MG63 (cell line): Measurements from ENCODE around the gene HIP1. TPM values are rescaled to one million over a fixed set of nuclear protein-coding genes. Genes with fewer than 3 reads are reported as not detected.
"Not testable (repeated sequence)": the region's sequence is repeated elsewhere in the genome, so short reads cannot be mapped to it uniquely, and the experiment has no call there.

Experiments used
- DNase-seq: peaks from one replicate; pipeline ENCODE4 v3.0.0-alpha.2; 2020
- H3K27me3 ChIP-seq: fragments of 250-450 bp; sonication (Bioruptor Pico); 2 replicates; pipeline ENCODE4 v1.5.1; 2020; ENCODE audit warnings: mild to moderate bottlenecking, moderate library complexity
- H3K36me3 ChIP-seq: fragments of 250-450 bp; sonication (Bioruptor Pico); 2 replicates; pipeline ENCODE4 v1.5.1; 2020; ENCODE audit warnings: mild to moderate bottlenecking, moderate library complexity
- H3K4me3 ChIP-seq: fragments of 250-450 bp; sonication (Bioruptor Pico); 2 replicates; pipeline ENCODE4 v1.5.1; 2020; ENCODE audit warnings: mild to moderate bottlenecking, moderate library complexity
- H3K9me3 ChIP-seq: fragments of 250-450 bp; sonication (Bioruptor Pico); 2 replicates; pipeline ENCODE4 v1.5.1; 2020; ENCODE audit warnings: mild to moderate bottlenecking, moderate library complexity
- total RNA-seq: library from RNA; depleted of rRNA; stranded (reverse); fragments of >200 nt; shearing (Covaris generic); gene quantifications from 2 replicates; pipeline ENCODE4 v1.2.3, GENCODE V29; 2014; ENCODE audit warnings: low replicate concordance

Gene HIP1
- total RNA-seq, 1 experiment from 2014 or later = 5.2 TPM

DNA sequence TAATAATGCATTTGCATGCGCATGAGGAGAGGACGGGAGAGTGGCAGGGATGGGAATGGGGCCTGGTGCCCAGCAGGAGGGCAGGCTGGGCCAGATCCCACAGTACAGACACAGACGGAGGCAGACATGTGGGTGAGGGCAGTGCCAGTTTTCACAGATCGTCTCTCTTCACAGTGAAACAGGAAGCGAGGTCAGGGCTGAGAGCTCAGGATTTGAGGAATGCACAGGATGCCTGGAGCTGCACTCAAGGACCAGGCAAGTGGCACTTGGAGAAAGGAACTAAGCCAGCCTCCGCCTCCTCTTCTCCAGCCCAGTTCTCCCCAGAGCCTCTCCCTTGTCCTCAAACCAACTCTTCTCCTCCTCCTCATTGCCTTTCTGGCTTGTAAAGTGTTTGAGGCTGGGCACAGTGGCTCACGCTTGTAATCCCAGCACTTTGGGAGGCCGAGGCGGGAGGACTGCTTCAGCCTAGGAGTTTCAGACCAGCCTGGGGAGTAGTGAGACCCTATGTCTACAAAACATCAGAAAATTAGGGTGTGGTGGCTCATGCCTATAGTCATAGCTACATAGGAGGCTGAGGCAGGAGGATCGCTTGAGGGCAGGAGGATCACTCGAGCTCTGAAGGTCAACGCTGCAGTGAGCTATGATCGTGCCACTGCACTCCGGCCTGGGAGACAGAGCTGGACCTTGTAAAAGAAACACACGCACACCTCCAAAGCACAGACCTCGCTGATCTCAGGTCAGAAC, 115.2 kb downstream of the HIP1 start:
- Histone ChIP-seq H3K4me3 (no peak overlapping the region), H3K36me3 (no peaks in the 10 kb centered on the region), H3K27me3 (no peaks in the 10 kb centered on the region), H3K9me3 (peaks cover 7% of the 10 kb centered on the region; the same call in 1 of the 2 replicates)
- DNase-seq = peak; percentile 26

DNA sequence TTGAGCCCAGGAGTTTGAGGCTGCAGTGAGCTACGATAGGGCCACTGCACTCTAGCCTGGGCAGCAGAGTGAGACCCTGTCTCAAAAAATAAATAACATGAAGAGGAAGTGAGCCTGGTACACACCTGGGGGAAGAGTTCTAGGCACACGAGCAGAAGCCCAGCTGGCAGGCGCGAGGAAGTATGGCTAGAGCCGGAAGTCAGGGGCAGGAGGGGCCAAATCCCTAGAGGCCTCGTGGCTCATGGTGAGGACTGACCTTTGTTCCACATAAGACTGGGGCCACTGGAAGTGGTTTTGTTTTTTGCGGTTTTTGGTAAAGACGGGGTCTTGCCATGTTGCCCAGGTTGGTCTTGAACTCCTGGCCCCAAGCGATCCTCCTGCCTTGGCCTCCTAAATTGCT, 117.6 kb downstream of the HIP1 start:
- Histone ChIP-seq H3K9me3 (no peaks in the 10 kb centered on the region), H3K36me3 (no peaks in the 10 kb centered on the region), H3K4me3 (no peak overlapping the region), H3K27me3 (no peaks in the 10 kb centered on the region)
- DNase-seq = no peak

DNA sequence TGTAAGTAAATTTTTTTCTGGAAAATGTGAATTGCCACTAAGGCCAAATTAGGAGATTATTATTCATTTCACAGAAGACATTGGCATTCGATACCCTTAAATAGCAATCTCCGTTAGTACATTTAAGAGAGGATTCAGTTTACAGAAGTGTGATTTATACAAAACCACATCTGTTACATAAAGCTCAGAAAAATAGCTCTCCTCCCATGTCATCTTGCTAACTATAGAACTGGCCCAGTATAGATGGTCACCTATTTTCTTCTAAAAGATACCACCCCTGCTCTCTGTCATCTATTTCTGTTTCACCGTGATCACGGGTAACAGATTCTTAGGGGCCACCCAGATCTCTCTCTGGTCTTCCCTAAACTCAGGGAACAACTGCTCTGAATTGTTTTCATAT, 119.1 kb downstream of the HIP1 start:
- no peaks in the 10 kb centered on the region for H3K9me3 ChIP-seq
- no peaks in the 10 kb centered on the region for H3K27me3 ChIP-seq
- DNase-seq = no peak
- no peaks in the 10 kb centered on the region for H3K36me3 ChIP-seq
- H3K4me3 ChIP-seq = no peak overlapping the region

DNA sequence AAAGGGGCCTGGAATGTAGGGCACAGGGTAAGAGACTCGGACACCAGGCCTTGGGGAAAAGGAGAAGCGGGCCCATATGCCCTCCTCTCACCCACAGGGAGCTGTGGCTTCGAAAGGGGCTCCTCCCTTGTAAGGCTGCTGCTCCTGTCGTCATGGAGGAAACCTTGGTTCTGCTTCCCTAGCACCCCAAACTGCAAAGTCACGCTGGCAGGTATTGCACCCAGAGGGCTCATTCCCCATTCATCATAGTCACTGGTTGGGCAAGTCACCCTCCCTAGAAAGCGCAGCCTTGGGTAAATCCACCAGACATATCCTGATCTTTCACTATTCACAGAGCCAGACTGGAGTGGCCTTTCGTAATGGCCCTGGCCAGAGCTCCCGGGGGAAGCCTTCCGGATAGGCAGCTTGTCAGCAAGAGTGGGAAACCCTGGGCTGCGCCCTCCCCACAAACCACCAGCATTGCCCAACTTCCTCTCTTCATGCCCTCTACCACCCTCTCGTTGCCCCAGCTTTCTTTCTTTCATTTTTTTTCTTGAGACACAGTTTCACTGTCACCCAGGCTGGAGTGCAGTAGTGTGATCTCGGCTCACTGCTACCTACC, 121.0 kb downstream of the HIP1 start:
- no peak overlapping the region for H3K4me3 ChIP-seq
- H3K36me3 ChIP-seq = no peaks in the 10 kb centered on the region
- no peak for DNase-seq
- H3K9me3 ChIP-seq = no peaks in the 10 kb centered on the region
- no peaks in the 10 kb centered on the region for H3K27me3 ChIP-seq

DNA sequence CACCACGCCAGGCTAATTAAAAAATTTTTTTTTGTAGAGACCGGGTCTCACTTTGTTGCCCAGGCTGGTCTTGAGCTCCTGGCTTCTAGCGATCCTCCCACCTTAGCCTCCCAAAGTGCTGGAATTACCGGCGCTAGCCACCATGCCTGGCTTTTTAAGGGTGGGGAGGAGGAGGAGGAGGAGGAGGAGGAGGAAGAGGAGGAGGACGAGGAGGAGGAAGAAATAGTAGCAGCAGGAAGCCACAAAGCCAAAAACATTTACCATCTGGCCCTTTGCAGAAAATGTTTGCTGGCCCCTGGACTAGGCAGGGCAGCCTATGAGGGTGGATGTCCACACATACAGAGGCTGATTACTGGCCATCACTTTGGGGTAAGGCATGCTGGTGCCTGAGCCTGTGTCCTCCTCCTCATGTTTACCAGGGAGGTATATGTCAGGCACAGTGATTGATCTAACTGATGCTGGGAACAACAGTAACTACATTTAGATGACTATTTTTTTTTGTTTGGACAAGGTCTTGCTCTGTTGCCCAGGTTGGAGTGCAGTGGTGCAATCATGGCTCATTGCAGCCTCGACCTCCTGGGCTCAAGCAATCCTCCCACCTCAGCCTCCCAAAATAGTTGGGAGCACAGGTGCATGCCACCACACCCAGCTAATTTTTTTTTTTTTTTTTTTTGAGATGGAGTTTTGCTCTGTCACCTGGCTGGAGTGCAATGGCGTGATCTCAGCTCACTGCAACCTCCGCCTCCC, 122.1 kb downstream of the HIP1 start:
- no peak for DNase-seq
- no peaks in the 10 kb centered on the region for H3K36me3 ChIP-seq
- H3K9me3 ChIP-seq = no peaks in the 10 kb centered on the region
- H3K27me3 ChIP-seq = no peaks in the 10 kb centered on the region
- H3K4me3 ChIP-seq = no peak overlapping the region

DNA sequence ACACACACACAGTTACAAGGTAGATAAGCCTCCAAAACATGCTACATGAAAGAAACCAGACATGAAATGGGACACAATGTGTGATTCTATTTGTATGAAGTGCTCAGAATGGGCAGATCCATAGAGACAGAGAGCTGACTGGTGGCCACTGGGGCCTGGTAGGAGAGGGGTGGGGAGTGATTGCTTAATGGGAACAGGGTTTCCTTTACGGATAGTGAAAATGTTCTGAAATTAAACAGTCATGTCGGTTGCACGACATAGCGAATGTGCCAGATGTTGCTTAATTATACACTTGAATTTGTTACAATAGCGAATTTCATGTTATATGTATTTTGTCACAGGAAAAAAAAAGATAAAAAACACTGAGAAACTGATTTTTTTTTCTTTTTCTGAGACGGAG, 124.3 kb downstream of the HIP1 start:
- no peaks in the 10 kb centered on the region for H3K9me3 ChIP-seq
- no peak overlapping the region for H3K4me3 ChIP-seq
- no peaks in the 10 kb centered on the region for H3K27me3 ChIP-seq
- DNase-seq = no peak
- H3K36me3 ChIP-seq = no peaks in the 10 kb centered on the region

DNA sequence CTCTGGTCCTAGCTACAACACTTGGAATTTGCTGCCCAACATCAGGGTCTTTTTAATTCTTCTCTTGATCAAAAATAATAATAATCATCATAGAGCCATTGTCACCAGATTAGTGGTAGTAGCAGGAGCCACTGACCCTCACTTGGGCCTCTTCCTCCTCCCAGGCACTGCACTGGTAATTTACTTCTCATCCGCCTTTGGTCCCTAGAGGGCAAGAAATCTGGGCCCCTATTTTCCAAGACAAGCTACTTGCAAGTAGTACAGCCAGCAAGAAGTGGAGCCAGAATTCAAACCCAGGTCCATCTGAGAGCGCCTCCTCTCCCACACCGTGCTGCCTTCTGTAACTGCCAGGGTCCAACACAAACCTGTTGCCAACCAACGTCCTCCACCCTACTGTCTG, 125.4 kb downstream of the HIP1 start:
- no peaks in the 10 kb centered on the region for H3K9me3 ChIP-seq
- H3K4me3 ChIP-seq = no peak overlapping the region
- DNase-seq = no peak

DNA sequence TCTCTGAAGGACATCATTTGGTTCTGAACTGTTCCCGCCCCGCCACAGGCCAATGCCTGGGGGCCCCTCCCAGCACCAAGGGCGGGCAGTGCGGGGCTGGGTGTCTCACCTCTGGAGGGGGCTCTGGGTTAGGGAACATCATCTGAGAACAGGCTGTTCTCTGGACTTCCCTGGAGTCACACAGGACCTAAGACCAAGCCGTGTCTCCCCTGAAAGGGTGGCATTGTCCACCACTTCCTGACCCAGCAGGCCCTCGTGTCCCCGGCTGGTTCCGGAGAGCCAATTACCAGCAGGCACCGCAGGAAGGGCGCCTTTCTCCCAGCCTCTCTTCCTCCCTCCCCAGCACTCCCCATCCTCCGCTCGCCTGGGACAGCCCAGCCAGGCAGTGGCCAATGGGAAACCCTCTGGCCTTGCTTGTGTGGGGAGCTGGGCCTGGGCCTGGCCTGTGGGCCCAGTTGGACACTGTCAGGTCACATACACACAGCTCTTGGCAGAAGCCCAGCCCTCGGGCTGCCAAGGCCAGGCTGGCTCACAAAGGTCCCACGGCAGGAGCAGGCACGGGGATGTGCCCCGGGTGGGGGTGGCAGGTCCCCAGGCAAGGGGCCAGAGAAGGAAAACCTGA, 127.1 kb downstream of the HIP1 start:
- no peak for DNase-seq
- Histone ChIP-seq H3K9me3 (no peaks in the 10 kb centered on the region), H3K36me3 (no peaks in the 10 kb centered on the region), H3K4me3 (no peak overlapping the region), H3K27me3 (no peaks in the 10 kb centered on the region)

More for the DNA sequence above, 125.4 kb downstream of the HIP1 start:
- Histone ChIP-seq H3K36me3 (no peaks in the 10 kb centered on the region), H3K27me3 (no peaks in the 10 kb centered on the region)

DNA sequence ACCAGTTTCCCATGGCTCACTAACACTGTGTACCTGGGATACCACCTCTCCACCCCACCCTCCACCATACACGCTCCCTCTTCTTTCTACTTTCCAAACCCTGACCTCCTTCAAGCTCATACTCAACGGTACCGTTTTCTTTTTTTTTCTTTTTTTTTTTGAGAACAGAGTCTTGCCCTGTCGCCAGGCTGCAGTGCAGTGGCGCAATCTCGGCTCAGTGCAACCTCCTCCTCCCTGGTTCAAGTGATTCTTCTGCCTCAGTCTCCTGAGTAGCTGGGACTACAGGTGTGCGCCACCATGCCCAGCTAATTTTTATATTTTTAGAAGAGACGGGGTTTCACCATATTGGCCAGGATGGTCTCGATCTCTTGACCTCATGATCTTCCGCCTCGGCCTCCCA, 129.3 kb downstream of the HIP1 start:
- H3K27me3 ChIP-seq, DNase-seq, H3K4me3 ChIP-seq, H3K9me3 ChIP-seq, H3K36me3 ChIP-seq: not testable (repeated sequence)

DNA sequence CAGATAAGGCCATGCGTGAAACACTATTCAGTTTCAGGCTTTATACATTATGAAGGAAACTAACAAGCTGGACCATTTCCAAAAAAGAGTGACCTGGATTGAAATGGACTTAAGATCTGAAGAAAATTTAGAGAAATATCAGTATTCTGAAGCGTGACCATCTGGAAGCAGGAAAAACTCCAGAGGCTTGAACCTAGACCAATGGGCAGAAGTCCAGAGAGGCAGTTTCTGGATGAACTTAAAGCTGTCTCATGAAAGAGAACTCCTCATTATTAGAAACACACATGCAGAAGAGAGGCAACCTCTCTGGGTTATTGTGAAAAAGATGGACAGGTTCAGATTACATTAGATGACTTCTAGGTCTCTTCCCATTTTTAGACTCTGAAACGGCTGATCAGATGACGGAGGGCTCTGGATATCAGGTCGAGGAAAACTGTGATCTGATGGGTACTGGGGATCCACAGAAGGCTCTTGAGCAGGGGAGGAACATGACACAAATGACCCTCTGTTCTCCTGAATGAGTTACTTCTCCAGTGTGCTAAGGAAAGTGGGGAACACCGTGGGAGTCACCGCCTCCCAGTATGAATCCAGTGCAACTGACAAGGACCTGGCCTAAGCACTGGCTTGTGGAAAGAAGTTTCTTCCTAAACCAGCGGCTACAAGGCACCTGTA, 130.2 kb downstream of the HIP1 start:
- no peaks in the 10 kb centered on the region for H3K36me3 ChIP-seq
- DNase-seq = no peak
- no peak overlapping the region for H3K4me3 ChIP-seq
- H3K9me3 ChIP-seq = no peaks in the 10 kb centered on the region
- no peaks in the 10 kb centered on the region for H3K27me3 ChIP-seq

DNA sequence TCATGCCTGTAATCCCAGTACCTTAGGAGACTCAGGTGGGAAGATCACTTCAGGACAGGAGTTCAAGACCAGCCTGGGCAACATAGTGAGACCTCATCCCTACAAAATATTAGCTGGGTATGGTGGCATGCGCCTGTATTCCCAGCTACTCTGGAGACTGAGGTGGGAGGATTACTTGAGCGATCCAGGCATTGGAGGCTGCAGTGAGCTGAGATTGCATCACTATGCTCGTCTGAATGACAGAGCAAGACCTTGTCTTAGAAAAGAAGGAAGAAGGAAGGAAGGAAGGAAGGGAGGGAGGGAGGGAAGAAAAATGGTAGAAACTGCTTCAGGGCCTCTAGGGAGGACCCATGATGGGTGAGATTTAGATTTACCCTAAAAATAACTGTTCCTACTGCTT, 134.3 kb downstream of the HIP1 start:
- H3K4me3 ChIP-seq = no peak overlapping the region
- no peaks in the 10 kb centered on the region for H3K36me3 ChIP-seq
- no peak for DNase-seq
- no peaks in the 10 kb centered on the region for H3K9me3 ChIP-seq
- no peaks in the 10 kb centered on the region for H3K27me3 ChIP-seq

DNA sequence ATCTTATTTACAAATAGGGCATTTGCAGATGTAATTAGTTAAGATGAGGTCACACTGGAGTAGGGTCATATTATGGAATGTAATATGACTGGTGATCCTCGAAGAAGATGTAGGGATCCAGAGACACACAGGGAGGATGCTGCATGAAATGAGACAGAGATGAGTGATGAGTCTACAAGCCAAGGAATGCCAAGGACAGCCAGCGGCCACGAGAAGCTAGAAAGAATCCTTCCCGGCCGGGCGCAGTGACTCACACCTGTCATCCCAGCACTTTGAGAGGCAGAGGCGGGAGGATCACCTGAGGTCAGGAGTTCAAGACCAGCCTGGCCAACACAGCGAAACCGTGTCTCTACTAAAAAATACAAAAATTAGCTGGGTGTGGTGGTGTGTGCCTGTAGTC, 135.9 kb downstream of the HIP1 start:
- not testable (repeated sequence) for H3K9me3 ChIP-seq, H3K27me3 ChIP-seq, DNase-seq, H3K36me3 ChIP-seq, H3K4me3 ChIP-seq

DNA sequence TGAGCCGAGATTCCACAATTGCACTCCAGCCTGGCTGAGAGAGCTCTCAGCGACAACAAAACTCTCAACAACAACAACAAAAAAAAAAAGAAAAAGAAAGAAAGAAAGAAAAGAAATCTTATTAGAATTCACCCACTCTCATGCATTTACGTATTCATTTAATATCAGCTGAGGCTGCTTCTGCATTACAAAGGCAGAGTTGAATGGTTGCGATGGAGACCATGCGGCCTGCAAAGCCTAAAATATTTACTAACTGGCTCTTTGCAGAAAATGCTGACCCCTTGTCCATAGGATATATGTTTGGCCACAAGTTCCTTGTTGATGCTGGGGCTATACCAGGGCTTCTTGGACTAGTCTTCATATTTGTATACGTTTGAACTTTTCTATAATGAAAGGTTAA, 137.2 kb downstream of the HIP1 start:
- H3K4me3 ChIP-seq = no peak overlapping the region
- no peaks in the 10 kb centered on the region for H3K9me3 ChIP-seq
- DNase-seq = no peak
- no peaks in the 10 kb centered on the region for H3K27me3 ChIP-seq
- no peaks in the 10 kb centered on the region for H3K36me3 ChIP-seq

DNA sequence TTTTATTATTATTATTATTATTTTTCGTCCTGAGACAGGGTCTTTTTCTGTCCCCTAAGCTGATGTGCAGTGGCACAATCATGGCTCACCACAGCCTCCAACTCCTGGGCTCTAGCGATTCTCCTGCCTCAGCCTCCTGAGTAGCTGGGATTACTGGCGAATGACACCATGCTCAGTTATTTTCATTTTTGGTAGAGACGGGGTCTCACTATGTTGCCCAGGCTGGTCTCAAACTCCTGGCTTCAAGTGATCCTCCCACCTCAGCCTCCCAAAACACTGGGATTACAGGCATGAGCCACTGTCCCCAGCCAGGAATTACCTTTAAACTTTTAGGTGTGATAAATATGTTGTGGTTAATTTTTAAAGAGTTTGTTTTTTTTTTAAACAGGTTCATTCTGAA, 138.0 kb downstream of the HIP1 start:
- H3K9me3 ChIP-seq, DNase-seq, H3K36me3 ChIP-seq, H3K4me3 ChIP-seq, H3K27me3 ChIP-seq: not testable (repeated sequence)

DNA sequence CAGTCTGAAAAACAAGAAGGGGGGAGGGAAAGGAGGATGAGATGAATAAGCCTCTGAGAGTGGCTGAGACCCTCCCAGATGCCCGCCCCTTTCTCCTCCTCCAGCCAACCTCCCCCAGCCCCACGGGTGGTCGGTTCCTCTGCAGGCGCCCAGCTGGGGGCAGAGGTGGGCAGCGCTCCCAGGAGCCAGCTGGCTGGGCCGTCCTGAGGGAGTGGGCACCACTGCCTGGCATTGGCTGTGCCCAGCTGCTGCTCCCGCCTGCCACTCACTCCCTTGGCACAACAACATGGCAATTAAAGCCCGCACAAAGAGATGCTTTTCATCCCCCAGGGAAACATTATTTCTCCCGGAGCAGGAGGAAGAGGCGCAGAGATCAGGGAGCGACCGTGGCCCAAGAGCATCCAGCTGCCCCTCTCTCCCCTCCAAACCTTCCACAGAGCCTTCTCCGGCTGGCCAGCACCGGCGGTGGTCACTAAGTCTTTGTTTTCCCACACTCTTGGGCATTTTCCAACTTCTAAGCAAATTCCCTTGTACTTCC, 139.4 kb downstream of the HIP1 start:
- no peaks in the 10 kb centered on the region for H3K9me3 ChIP-seq
- no peak overlapping the region for H3K4me3 ChIP-seq
- no peaks in the 10 kb centered on the region for H3K27me3 ChIP-seq
- H3K36me3 ChIP-seq = no peaks in the 10 kb centered on the region
- peak; percentile 45 for DNase-seq

DNA sequence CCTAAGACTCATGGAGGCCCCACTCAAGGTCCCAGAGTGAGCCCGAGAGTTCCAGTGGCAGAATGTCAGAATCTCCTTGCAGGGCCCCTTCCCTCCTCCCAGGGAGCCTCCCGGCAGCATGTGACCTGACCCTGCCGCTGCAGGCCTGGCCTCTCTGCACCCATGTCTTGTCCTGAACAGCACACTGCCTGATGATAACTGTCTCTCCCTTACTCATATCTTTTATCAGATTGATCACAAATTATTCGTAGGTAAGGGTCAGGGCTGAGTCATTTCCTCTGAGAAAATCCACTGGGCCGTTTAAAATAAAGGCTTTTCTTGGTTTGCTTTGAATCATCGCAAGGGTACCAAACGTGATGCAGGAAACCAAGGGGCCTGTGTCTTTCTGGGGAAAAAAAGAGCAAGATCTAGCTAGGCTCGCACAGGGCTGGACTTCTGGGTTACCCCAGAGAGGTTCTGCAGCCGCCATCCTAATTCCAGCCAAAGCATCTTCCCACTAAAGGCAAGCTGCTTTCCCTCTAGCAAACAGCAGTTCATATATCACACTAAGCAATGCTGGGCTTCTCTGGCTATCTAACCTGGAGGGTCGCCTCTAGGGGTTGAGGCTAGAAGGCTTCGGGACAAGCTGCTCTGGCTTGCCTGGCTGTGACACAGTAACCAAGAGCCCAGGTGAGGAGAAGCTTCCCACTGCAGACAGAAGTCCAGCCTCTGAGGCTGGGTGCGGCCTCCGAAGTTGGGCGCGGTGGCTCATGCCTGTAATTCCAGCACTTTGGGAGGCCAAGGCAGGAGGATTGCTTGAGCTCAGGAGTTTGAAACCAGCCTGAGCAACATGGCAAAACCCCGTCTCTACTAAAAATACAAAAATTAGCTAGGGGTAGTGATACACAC, 141.8 kb downstream of the HIP1 start:
- Histone ChIP-seq H3K27me3 (no peaks in the 10 kb centered on the region), H3K4me3 (no peak overlapping the region), H3K9me3 (no peaks in the 10 kb centered on the region), H3K36me3 (no peaks in the 10 kb centered on the region)
- DNase-seq = no peak
